HepG2 (cell line): ENCODE data around the gene FSHR. TPM values are rescaled to one million over a fixed set of nuclear protein-coding genes. Genes with fewer than 3 reads are reported as not detected.

ENCODE experiments used
- CEBPB ChIP-seq: IDR thresholded peaks from 2 replicates; pipeline ENCODE4 v1.6.1; 2011; ENCODE audit warnings: low read depth, low read length, improper control_type of control experiment, borderline replicate concordance
- FOSL2 ChIP-seq: sonication (generic); formaldehyde crosslinking; IDR thresholded peaks from 2 replicates; pipeline ENCODE4 v1.4.0; 2020; ENCODE audit warnings: missing genetic modification reagents
- FOXA3 ChIP-seq: IDR thresholded peaks from 2 replicates; pipeline ENCODE4 v1.6.1; 2016; ENCODE audit warnings: missing genetic modification reagents, missing compliant biosample characterization
- FOXP1 ChIP-seq, 2 experiments: fragments of 450-650 bp in 1 of 2; IDR thresholded peaks; 2 replicates each; pipeline ENCODE4 v1.6.1; 2017 to 2018; ENCODE audit warnings: antibody characterized with exemption in 1 of 2
- GATAD1 ChIP-seq: IDR thresholded peaks from 2 replicates; pipeline ENCODE4 v1.6.1; 2016; ENCODE audit warnings: missing genetic modification reagents, missing compliant biosample characterization
- JDP2 ChIP-seq: sonication (generic); formaldehyde crosslinking; IDR thresholded peaks from 2 replicates; pipeline ENCODE4 v1.8.1; 2022; ENCODE audit warnings: missing genetic modification reagents, borderline replicate concordance
- LCORL ChIP-seq, 2 experiments: fragments of 450-650 bp in 1 of 2; sonication (generic) in 1 of 2; formaldehyde crosslinking in 1 of 2; IDR thresholded peaks; 2 replicates each; pipeline versions ENCODE4 v1.5.0 to v1.6.1; 2017 to 2020; ENCODE audit warnings: antibody characterized with exemption in 1 of 2, missing genetic modification reagents in 1 of 2
- NKX3-1 ChIP-seq: sonication (generic); formaldehyde crosslinking; IDR thresholded peaks from 2 replicates; pipeline ENCODE4 v1.5.0; 2020; ENCODE audit warnings: missing genetic modification reagents
- PCBP2 ChIP-seq: fragments of 200-400 bp; formaldehyde crosslinking; optimal IDR thresholded peaks from 2 replicates; pipeline ENCODE3; 2018; ENCODE audit warnings: low read length, low read depth; ENCODE audit not compliant: poor library complexity, severe bottlenecking
- RARA ChIP-seq: IDR thresholded peaks from 2 replicates; pipeline ENCODE4 v1.6.1; 2016; ENCODE audit warnings: missing genetic modification reagents, missing compliant biosample characterization
- SAP130 ChIP-seq: IDR thresholded peaks from 2 replicates; pipeline ENCODE4 v1.6.1; 2016; ENCODE audit warnings: low read depth
- SIN3B ChIP-seq: fragments of 150-350 bp; IDR thresholded peaks from 2 replicates; pipeline ENCODE4 v1.6.1; 2014; ENCODE audit warnings: low read length
- SOX6 ChIP-seq, 2 experiments: fragments of 450-650 bp in 1 of 2; sonication (generic) in 1 of 2; formaldehyde crosslinking in 1 of 2; IDR thresholded peaks; 2 replicates each; pipeline versions ENCODE4 v1.4.0 to v1.6.1; 2017 to 2020; ENCODE audit warnings: antibody characterized with exemption in 1 of 2, mild to moderate bottlenecking in 1 of 2, missing genetic modification reagents in 1 of 2
- SRF ChIP-seq: IDR thresholded peaks from 2 replicates; pipeline ENCODE4 v1.6.1; 2011; ENCODE audit warnings: mild to moderate bottlenecking, low read depth, low read length, moderate library complexity
- TEAD3 ChIP-seq: optimal IDR thresholded peaks from 2 replicates; pipeline ENCODE3; 2016; ENCODE audit warnings: borderline replicate concordance
- ZNF326 ChIP-seq: sonication (generic); formaldehyde crosslinking; IDR thresholded peaks from 2 replicates; pipeline ENCODE4 v1.4.0; 2020; ENCODE audit warnings: missing genetic modification reagents, borderline replicate concordance
- ZNF331 ChIP-seq: sonication (generic); formaldehyde crosslinking; IDR thresholded peaks from 2 replicates; pipeline ENCODE4 v1.4.0; 2020; ENCODE audit warnings: missing genetic modification reagents
- ZNF7 ChIP-seq: IDR thresholded peaks from 2 replicates; pipeline ENCODE4 v1.6.1; 2016; ENCODE audit warnings: missing biosample characterization, missing genetic modification reagents
- ZNF724P ChIP-seq: sonication (generic); formaldehyde crosslinking; IDR thresholded peaks from 2 replicates; pipeline ENCODE4 v1.8.0; 2022; ENCODE audit warnings: missing genetic modification reagents, borderline replicate concordance
- ZSCAN30 ChIP-seq: sonication (generic); formaldehyde crosslinking; IDR thresholded peaks from 2 replicates; pipeline ENCODE4 v1.5.0; 2020; ENCODE audit warnings: mild to moderate bottlenecking, missing genetic modification reagents
- polyA plus RNA-seq, 8 experiments: library from polyadenylated mRNA; depleted of rRNA in 3 of 8; stranded (reverse) in 7 of 8; unstranded in 1 of 8; fragments of >200 nt; fragmentation: Illumina TruSeq in 4 of 8; extraction: Trizol in 4 of 8; gene quantifications; 2 replicates each; pipeline versions ENCODE4 v1.2.1 to v1.2.3, GENCODE V29; 2011 to 2016; ENCODE audit warnings: low read depth in 4 of 8, missing spikeins in 1 of 8, mixed read lengths in 1 of 8; ENCODE audit not compliant: insufficient read depth in 1 of 8
- total RNA-seq, 5 experiments: library from RNA; depleted of rRNA; stranded (reverse); fragments of >200 nt; fragmentation: Illumina TruSeq; extraction: Trizol; gene quantifications; 2 replicates each; pipeline ENCODE4 v1.2.3, GENCODE V29; 2016; ENCODE audit warnings: low read depth in 1 of 5
- TF ChIP-seq, protein P1 (sequence below): IDR thresholded peaks from 2 replicates; pipeline ENCODE4 v1.6.1; 2016; ENCODE audit warnings: mild to moderate bottlenecking, missing biosample characterization, missing genetic modification reagents
- TF ChIP-seq, protein P2 (sequence below): sonication (generic); formaldehyde crosslinking; IDR thresholded peaks from 2 replicates; pipeline ENCODE4 v1.5.1; 2020; ENCODE audit warnings: mild to moderate bottlenecking, moderate library complexity, missing genetic modification reagents
- TF ChIP-seq, protein P3 (sequence below): sonication (generic); formaldehyde crosslinking; IDR thresholded peaks from 2 replicates; pipeline ENCODE4 v1.5.0; 2020; ENCODE audit warnings: missing genetic modification reagents
- TF ChIP-seq, protein P4 (sequence below): sonication (generic); formaldehyde crosslinking; IDR thresholded peaks from 2 replicates; pipeline ENCODE4 v1.5.0; 2020; ENCODE audit warnings: mild to moderate bottlenecking, low read depth, missing genetic modification reagents, borderline replicate concordance
- TF ChIP-seq, protein P5 (sequence below): sonication (generic); formaldehyde crosslinking; IDR thresholded peaks from 2 replicates; pipeline ENCODE4 v1.8.0; 2022; ENCODE audit warnings: missing genetic modification reagents, mild to moderate bottlenecking, borderline replicate concordance
- TF ChIP-seq, protein P6 (sequence below): sonication (generic); formaldehyde crosslinking; IDR thresholded peaks from 2 replicates; pipeline ENCODE4 v1.4.0; 2020; ENCODE audit warnings: missing genetic modification reagents

Gene FSHR
- total and polyA plus RNA-seq, 2 of the 13 experiments (the other 11 are each of a cell fraction or from before 2014, with no cell fraction given), result not detected

DNA sequence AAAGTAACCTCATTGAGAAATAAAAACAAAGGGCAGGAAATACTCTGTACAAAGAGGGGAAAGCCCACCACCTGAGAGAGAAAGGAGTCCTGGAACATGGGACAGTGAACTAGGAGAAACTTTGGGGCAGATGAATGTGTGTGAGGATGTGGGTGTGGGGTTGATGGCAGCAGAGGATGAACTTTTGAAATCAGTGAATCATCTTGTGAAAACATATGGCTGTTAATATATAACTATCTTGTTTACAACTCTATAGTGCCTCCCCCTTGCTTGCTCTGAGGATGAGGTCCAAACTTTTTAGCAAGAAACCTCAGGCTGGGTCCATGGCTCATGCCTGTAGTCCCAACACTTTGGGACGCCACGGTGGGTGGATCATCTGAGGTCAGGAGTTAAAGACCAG lies 227.0 kb downstream of the FSHR start (continued):
- TF ChIP-seq FOXA3 (CRISPR knock-in tag), result peak; percentile 71
- TF ChIP-seq ZNF326 (CRISPR knock-in tag), result no peak
- TF ChIP-seq, protein P1, sequence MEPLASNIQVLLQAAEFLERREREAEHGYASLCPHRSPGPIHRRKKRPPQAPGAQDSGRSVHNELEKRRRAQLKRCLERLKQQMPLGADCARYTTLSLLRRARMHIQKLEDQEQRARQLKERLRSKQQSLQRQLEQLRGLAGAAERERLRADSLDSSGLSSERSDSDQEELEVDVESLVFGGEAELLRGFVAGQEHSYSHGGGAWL (CRISPR knock-in tag), result no peak
- TF ChIP-seq FOXP1 (IDR thresholded peaks at IDR 0.05), result no peak
- peak; percentile 64 for TF ChIP-seq FOXP1 (CRISPR knock-in tag; IDR thresholded peaks at IDR 0.05)
- TF ChIP-seq ZSCAN30 (CRISPR knock-in tag), result no peak
- TF ChIP-seq, protein P2, sequence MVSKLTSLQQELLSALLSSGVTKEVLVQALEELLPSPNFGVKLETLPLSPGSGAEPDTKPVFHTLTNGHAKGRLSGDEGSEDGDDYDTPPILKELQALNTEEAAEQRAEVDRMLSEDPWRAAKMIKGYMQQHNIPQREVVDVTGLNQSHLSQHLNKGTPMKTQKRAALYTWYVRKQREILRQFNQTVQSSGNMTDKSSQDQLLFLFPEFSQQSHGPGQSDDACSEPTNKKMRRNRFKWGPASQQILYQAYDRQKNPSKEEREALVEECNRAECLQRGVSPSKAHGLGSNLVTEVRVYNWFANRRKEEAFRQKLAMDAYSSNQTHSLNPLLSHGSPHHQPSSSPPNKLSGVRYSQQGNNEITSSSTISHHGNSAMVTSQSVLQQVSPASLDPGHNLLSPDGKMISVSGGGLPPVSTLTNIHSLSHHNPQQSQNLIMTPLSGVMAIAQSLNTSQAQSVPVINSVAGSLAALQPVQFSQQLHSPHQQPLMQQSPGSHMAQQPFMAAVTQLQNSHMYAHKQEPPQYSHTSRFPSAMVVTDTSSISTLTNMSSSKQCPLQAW (CRISPR knock-in tag), result peak; percentile 79
- TF ChIP-seq ZNF7 (CRISPR knock-in tag), result peak; percentile 42; the same call in 1 of the 2 replicates
- no peak for TF ChIP-seq ZNF724P (CRISPR knock-in tag)
- TF ChIP-seq, protein P3, sequence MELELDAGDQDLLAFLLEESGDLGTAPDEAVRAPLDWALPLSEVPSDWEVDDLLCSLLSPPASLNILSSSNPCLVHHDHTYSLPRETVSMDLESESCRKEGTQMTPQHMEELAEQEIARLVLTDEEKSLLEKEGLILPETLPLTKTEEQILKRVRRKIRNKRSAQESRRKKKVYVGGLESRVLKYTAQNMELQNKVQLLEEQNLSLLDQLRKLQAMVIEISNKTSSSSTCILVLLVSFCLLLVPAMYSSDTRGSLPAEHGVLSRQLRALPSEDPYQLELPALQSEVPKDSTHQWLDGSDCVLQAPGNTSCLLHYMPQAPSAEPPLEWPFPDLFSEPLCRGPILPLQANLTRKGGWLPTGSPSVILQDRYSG, result no peak
- no peak for TF ChIP-seq JDP2 (CRISPR knock-in tag)
- no peak for TF ChIP-seq GATAD1
- TF ChIP-seq TEAD3 (CRISPR knock-in tag), result peak; percentile 25
- TF ChIP-seq CEBPB, result peak; percentile 1; the same call in 1 of the 2 replicates
- no peak for TF ChIP-seq SIN3B
- no peak for TF ChIP-seq ZNF331 (CRISPR knock-in tag)
- no peak for TF ChIP-seq NKX3-1
- no peak for TF ChIP-seq PCBP2
- TF ChIP-seq SAP130, result 0 out of 2 replicates have a peak, but pooled peaks have one; percentile 36
- TF ChIP-seq SRF, result no peak
- TF ChIP-seq, protein P4, sequence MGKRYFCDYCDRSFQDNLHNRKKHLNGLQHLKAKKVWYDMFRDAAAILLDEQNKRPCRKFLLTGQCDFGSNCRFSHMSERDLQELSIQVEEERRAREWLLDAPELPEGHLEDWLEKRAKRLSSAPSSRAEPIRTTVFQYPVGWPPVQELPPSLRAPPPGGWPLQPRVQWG (CRISPR knock-in tag), result no peak
- TF ChIP-seq, protein P5, sequence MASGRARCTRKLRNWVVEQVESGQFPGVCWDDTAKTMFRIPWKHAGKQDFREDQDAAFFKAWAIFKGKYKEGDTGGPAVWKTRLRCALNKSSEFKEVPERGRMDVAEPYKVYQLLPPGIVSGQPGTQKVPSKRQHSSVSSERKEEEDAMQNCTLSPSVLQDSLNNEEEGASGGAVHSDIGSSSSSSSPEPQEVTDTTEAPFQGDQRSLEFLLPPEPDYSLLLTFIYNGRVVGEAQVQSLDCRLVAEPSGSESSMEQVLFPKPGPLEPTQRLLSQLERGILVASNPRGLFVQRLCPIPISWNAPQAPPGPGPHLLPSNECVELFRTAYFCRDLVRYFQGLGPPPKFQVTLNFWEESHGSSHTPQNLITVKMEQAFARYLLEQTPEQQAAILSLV (CRISPR knock-in tag), result no peak
- peak; percentile 89 for TF ChIP-seq FOSL2 (CRISPR knock-in tag)
- no peak for TF ChIP-seq LCORL (IDR thresholded peaks at IDR 0.05)
- peak; percentile 81; the same call in 1 of the 2 replicates for TF ChIP-seq LCORL (CRISPR knock-in tag; IDR thresholded peaks at IDR 0.05)
- TF ChIP-seq RARA, result peak; percentile 31; the same call in 1 of the 2 replicates
- no peak for TF ChIP-seq SOX6 (IDR thresholded peaks at IDR 0.05)
- no peak for TF ChIP-seq SOX6 (CRISPR knock-in tag; IDR thresholded peaks at IDR 0.05)
- TF ChIP-seq, protein P6, sequence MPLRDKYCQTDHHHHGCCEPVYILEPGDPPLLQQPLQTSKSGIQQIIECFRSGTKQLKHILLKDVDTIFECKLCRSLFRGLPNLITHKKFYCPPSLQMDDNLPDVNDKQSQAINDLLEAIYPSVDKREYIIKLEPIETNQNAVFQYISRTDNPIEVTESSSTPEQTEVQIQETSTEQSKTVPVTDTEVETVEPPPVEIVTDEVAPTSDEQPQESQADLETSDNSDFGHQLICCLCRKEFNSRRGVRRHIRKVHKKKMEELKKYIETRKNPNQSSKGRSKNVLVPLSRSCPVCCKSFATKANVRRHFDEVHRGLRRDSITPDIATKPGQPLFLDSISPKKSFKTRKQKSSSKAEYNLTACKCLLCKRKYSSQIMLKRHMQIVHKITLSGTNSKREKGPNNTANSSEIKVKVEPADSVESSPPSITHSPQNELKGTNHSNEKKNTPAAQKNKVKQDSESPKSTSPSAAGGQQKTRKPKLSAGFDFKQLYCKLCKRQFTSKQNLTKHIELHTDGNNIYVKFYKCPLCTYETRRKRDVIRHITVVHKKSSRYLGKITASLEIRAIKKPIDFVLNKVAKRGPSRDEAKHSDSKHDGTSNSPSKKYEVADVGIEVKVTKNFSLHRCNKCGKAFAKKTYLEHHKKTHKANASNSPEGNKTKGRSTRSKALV, result no peak
